Pancreas (tissue), 10 donors: ENCODE measurements around the gene RCOR1. TPM values are rescaled to one million over a fixed set of nuclear protein-coding genes. Genes with fewer than 3 reads are reported as not detected.

ENCODE experiments used
- ATAC-seq, 4 donors: fragments of 200-7000 bp; cut with Tn5 transposase; one replicate each; pipeline versions ENCODE4 v1.8.0 to v1.9.1; 2020; ENCODE audit warnings: mild to moderate bottlenecking in 4 of 4, moderate library complexity in 4 of 4
- DNase-seq, 6 donors: peaks; one replicate each; pipeline ENCODE4 v3.0.0-alpha.2; 2020
- FAIRE-seq: peaks from 2 replicates; lab custom pipeline; 2012; peaks lifted over from hg19 to GRCh38; lab: Jason Lieb, UNC
- H3K27ac ChIP-seq, 4 donors: fragments of 200-600 bp; sonication (generic); 1 replicate in 3 of 4; 2 replicates in 1 of 4; pipeline versions ENCODE4 v1.5.0 to v1.8.0; 2020
- H3K27me3 ChIP-seq, 4 donors: fragments of 200-600 bp; one replicate each; pipeline ENCODE4 v1.8.0; 2021
- H3K36me3 ChIP-seq, 3 donors: fragments of 200-600 bp; sonication (generic) in 1 of 3; one replicate each; pipeline versions ENCODE4 v1.5.0 to v1.8.0; 2020 to 2021
- H3K4me1 ChIP-seq, 3 donors: fragments of 200-600 bp; one replicate each; pipeline ENCODE4 v1.8.0; 2021
- H3K4me3 ChIP-seq, 4 donors: fragments of 200-600 bp; sonication (generic) in 2 of 4; one replicate each; pipeline versions ENCODE4 v1.5.0 to v1.8.0; 2020 to 2021
- H3K9me3 ChIP-seq, 4 donors: fragments of 200-600 bp; one replicate each; pipeline ENCODE4 v1.8.0; 2021
- WGBS, 2 donors: extraction: QIAGEN DNeasy Blood & Tissue Kit; methylation state at CpG; one replicate each; pipeline ENCODE4 v1.1.7; 2013; 5-methylcytosine and 5-hydroxymethylcytosine counted together
- intact Hi-C, 3 donors: fragments of 100-400 bp; cut with DNase I; formaldehyde crosslinking; loops; one replicate each; pipeline versions ENCODE4 v1.11.1 to v1.14.2; 2022
- polyA plus RNA-seq, 2 donors: library from polyadenylated mRNA; stranded (reverse); fragments of 200-250 nt; gene quantifications; one replicate each; pipeline ENCODE4 v1.2.3, GENCODE V29; 2013
- total RNA-seq, 6 donors: library from RNA; stranded (reverse); fragmentation: NEBNext Ultra II Directional in 4 of 6; extraction: Animal tissue kit (Norgen Biotek cat#: 25700) in 4 of 6; gene quantifications; one replicate each; pipeline versions ENCODE4 v1.2.1 to v1.2.4, GENCODE V29; 2021 to 2023
- TF ChIP-seq, protein P1 (sequence below), 4 donors: fragments of 200-600 bp; sonication (generic) in 3 of 4; IDR thresholded peaks; one replicate each; pipeline versions ENCODE4 v1.5.0 to v1.8.0; 2021; ENCODE audit warnings: antibody characterized with exemption in 4 of 4
- donor health status: healthy with polysubstance abuse.
- donor health status: DM: no; HTN: no; CAD: no; lungs with moderate emphysema.
- donor health status: DM: no; HTN: no; CAD: no.
- donor health status: control.
- donor health status: control.
- donor health status: Bipolar disorder and iron deficiency.
- donor health status: DM: yes; HTN: yes; CAD: no.
- donor health status: DM: no; HTN: no; CAD: no.
- donor health status: DM: no; HTN: no; CAD: no.
- donor health status: DM: yes; HTN: yes; CAD: no.

Gene RCOR1
- total and polyA plus RNA-seq, 8 donors, result 2.8 to 13.5 (median 6.8) TPM

DNA sequence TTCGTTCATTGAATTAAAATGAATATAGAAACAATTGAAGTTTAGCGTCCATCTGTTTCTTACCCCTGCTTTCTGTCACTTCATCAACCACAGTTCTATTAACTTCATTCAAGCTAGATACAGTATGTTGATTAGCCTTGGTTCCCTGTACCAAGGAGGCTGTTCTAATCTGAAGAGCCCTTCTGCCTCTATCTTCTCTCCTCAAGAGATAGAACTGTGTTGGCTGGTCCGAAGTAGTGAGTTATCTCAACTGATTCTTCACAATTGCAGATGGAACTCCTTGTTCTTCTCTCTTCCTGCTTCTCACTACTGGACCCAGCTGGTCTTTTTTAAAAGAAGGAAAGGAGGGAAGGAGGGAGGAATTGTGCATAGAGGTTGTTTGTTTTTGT, 102.7 kb downstream of the RCOR1 start:
- intact Hi-C loops, result loop anchor here in 1 of 3 donors (10.0 kb wide), 1 partner anchor 220 kb away; no protein-coding TSS in a partner anchor
- Histone ChIP-seq H3K36me3 (no peaks in the 10 kb centered on the region), H3K27me3 (no peaks in the 10 kb centered on the region), H3K9me3 (no peaks in the 10 kb centered on the region), H3K4me1 (peaks cover 16 to 20% (median 18%) of the 10 kb centered on the region in 3 donors), H3K27ac (no peak overlapping the region), H3K4me3 (no peak overlapping the region)
- TF ChIP-seq, protein P1, sequence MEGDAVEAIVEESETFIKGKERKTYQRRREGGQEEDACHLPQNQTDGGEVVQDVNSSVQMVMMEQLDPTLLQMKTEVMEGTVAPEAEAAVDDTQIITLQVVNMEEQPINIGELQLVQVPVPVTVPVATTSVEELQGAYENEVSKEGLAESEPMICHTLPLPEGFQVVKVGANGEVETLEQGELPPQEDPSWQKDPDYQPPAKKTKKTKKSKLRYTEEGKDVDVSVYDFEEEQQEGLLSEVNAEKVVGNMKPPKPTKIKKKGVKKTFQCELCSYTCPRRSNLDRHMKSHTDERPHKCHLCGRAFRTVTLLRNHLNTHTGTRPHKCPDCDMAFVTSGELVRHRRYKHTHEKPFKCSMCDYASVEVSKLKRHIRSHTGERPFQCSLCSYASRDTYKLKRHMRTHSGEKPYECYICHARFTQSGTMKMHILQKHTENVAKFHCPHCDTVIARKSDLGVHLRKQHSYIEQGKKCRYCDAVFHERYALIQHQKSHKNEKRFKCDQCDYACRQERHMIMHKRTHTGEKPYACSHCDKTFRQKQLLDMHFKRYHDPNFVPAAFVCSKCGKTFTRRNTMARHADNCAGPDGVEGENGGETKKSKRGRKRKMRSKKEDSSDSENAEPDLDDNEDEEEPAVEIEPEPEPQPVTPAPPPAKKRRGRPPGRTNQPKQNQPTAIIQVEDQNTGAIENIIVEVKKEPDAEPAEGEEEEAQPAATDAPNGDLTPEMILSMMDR (IDR thresholded peaks at IDR 0.05), result no peak
- ATAC-seq (no peak), FAIRE-seq (no peak), DNase-seq (no peak)
- WGBS, 2 donors, result 37 to 51% methylated on average over 3 of the region's 3 CpGs

DNA sequence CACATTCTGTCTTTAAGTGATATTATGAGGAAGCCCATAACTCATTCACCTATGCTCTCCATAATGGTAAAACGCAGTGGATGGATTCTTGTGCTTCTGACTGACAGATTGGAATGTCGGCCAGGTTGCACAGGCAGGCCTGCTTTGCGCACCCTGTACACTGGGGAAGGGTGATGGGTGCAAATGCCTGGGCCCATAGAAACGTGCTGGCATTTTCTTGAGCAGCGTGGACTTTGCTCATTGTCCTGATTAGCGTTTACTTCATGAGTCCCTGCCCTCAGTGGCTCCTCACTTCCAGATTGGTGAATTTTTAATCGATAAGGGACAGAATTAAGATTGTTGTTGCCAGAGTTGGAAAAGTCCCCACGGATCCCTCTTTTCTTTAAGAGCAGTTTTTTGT, 103.9 kb downstream of the RCOR1 start:
- Histone ChIP-seq H3K9me3 (no peaks in the 10 kb centered on the region), H3K4me1 (peaks cover 9 to 16% (median 13%) of the 10 kb centered on the region in 3 donors), H3K27me3 (no peaks in the 10 kb centered on the region), H3K27ac (no peak overlapping the region), H3K36me3 (no peaks in the 10 kb centered on the region), H3K4me3 (no peak overlapping the region)
- FAIRE-seq (no peak), ATAC-seq (peak in 3 of 4 donors; percentile 34 to 57 (median 51)), DNase-seq (no peak)
- TF ChIP-seq, protein P1 (IDR thresholded peaks at IDR 0.05), result no peak
- 16 to 18% methylated on average over 8 of the region's 8 CpGs for WGBS, 2 donors
- intact Hi-C loops, result loop anchor here in 1 of 3 donors (10.0 kb wide), 1 partner anchor 218 kb away; no protein-coding TSS in a partner anchor

DNA sequence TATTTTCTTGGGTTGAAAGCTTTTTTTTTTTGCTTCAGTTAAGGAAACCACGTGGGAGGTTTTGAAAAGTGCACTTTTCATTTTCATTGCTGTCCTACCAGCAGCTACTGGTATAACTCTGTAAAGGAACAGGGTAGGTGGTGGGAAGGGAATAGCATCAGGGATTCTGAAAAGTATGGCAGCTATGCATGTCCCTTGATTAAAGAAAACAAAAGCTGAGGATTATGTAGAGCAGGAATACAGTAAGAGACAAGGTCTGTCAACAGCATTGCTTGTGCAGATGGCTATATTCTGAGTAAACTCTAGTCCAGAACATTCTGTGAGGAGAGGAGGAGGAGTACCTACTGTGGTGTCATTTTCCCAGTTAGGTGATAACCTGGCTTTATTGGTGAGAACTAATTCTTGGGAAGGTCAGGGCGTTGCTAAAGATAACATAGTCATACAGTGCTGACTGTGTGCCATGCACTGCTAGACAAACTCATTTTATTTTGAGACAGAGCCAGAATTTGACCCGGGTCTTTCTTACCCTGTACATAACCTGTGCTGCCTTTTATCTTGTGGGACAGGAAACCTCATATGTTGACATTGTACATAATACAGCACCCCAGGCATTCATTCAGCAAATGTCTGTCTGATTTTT, 104.5 kb downstream of the RCOR1 start:
- Histone ChIP-seq H3K9me3 (no peaks in the 10 kb centered on the region), H3K4me1 (peaks cover 6 to 16% (median 6%) of the 10 kb centered on the region in 3 donors), H3K27me3 (no peaks in the 10 kb centered on the region), H3K4me3 (no peak overlapping the region), H3K36me3 (no peaks in the 10 kb centered on the region), H3K27ac (no peak overlapping the region)
- TF ChIP-seq, protein P1 (IDR thresholded peaks at IDR 0.05), result no peak
- DNase-seq, result no peak
- WGBS, 2 donors, result 8 to 9% methylated on average over 3 of the region's 3 CpGs
- intact Hi-C loops, result loop anchor here in 1 of 3 donors (10.0 kb wide), 1 partner anchor 218 kb away; no protein-coding TSS in a partner anchor
- ATAC-seq, result peak in 2 of 4 donors; percentile 19 to 30
- no peak for FAIRE-seq

DNA sequence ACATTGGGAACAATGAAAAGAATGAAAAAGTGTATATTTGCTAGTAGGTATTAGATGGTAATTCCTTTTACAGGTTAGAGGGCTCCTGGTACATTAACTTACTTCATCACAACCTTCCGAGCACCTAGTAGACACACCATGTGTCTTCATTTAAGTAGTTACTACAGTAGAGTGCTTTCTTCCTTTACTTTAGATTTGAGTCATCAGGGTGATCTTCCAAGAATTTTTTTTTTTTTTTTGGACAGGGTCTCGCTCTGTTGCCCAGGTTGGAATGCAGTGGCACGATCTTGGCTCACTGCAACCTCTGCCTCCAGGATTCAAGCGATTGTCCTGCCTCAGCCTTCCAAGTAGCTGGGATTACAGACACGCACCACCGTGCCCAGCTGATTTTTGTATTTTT, 105.1 kb downstream of the RCOR1 start:
- Histone ChIP-seq H3K27ac (no peak overlapping the region), H3K4me3 (no peak overlapping the region), H3K9me3 (no peaks in the 10 kb centered on the region), H3K36me3 (no peaks in the 10 kb centered on the region), H3K27me3 (no peaks in the 10 kb centered on the region), H3K4me1 (peaks cover 5 to 16% (median 6%) of the 10 kb centered on the region in 3 donors)
- intact Hi-C loops, result loop anchor here in 1 of 3 donors (10.0 kb wide), 1 partner anchor 217 kb away; no protein-coding TSS in a partner anchor
- WGBS, 2 donors, result 96 to 99% methylated on average over 6 of the region's 6 CpGs
- no peak for DNase-seq
- no peak for ATAC-seq
- TF ChIP-seq, protein P1 (IDR thresholded peaks at IDR 0.05), result no peak
- FAIRE-seq, result no peak
